ENCODE measurements around the gene IGSF21.

DNA sequence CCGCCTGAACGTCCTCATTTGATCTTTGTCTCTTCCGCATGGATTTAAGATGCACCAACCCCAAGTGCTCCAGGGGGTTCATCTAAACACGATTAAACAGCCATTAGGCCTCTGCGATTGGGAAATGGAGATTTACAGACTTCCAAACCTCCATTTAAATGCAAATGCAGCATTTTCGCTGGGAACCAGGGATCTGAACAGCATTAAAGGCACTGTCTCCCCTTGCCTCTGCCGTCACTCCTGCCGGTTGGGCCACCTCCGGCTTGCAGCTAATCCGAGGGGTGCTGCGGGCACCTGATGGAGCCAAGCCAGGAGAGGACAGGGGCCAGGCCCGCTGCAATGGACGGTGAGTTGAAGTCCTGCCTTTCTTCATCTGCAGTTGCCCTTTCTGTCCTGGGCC, 302.8 kb downstream of the IGSF21 start:
- TF ChIP-seq ZNF8 (CRISPR knock-in tag; IDR thresholded peaks at IDR 0.05): no peak
- no peak for TF ChIP-seq RARB (CRISPR knock-in tag; IDR thresholded peaks at IDR 0.05)
- TF ChIP-seq ZFP3 (CRISPR knock-in tag; IDR thresholded peaks at IDR 0.05): no peak
- TF ChIP-seq, protein P1, sequence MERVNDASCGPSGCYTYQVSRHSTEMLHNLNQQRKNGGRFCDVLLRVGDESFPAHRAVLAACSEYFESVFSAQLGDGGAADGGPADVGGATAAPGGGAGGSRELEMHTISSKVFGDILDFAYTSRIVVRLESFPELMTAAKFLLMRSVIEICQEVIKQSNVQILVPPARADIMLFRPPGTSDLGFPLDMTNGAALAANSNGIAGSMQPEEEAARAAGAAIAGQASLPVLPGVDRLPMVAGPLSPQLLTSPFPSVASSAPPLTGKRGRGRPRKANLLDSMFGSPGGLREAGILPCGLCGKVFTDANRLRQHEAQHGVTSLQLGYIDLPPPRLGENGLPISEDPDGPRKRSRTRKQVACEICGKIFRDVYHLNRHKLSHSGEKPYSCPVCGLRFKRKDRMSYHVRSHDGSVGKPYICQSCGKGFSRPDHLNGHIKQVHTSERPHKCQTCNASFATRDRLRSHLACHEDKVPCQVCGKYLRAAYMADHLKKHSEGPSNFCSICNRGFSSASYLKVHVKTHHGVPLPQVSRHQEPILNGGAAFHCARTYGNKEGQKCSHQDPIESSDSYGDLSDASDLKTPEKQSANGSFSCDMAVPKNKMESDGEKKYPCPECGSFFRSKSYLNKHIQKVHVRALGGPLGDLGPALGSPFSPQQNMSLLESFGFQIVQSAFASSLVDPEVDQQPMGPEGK (CRISPR knock-in tag; IDR thresholded peaks at IDR 0.05; ENCODE audit: borderline replicate concordance): no peak
- TF ChIP-seq, protein P2, sequence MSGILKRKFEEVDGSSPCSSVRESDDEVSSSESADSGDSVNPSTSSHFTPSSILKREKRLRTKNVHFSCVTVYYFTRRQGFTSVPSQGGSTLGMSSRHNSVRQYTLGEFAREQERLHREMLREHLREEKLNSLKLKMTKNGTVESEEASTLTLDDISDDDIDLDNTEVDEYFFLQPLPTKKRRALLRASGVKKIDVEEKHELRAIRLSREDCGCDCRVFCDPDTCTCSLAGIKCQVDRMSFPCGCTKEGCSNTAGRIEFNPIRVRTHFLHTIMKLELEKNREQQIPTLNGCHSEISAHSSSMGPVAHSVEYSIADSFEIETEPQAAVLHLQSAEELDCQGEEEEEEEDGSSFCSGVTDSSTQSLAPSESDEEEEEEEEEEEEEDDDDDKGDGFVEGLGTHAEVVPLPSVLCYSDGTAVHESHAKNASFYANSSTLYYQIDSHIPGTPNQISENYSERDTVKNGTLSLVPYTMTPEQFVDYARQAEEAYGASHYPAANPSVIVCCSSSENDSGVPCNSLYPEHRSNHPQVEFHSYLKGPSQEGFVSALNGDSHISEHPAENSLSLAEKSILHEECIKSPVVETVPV (CRISPR knock-in tag; IDR thresholded peaks at IDR 0.05): no peak
- no peak for TF ChIP-seq TCF4 (CRISPR knock-in tag; IDR thresholded peaks at IDR 0.05; ENCODE audit: borderline replicate concordance)
- no peak for TF ChIP-seq CSDC2 (CRISPR knock-in tag; IDR thresholded peaks at IDR 0.05)
- no peak for TF ChIP-seq ESRRG (CRISPR knock-in tag; IDR thresholded peaks at IDR 0.05)
- TF ChIP-seq, protein P3, sequence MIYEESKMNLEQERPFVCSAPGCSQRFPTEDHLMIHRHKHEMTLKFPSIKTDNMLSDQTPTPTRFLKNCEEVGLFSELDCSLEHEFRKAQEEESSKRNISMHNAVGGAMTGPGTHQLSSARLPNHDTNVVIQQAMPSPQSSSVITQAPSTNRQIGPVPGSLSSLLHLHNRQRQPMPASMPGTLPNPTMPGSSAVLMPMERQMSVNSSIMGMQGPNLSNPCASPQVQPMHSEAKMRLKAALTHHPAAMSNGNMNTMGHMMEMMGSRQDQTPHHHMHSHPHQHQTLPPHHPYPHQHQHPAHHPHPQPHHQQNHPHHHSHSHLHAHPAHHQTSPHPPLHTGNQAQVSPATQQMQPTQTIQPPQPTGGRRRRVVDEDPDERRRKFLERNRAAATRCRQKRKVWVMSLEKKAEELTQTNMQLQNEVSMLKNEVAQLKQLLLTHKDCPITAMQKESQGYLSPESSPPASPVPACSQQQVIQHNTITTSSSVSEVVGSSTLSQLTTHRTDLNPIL (CRISPR knock-in tag; IDR thresholded peaks at IDR 0.05; ENCODE audit: low read depth): no peak
- no peak for TF ChIP-seq GLIS3 (CRISPR knock-in tag; IDR thresholded peaks at IDR 0.05)
- no peak for TF ChIP-seq PPARA (CRISPR knock-in tag; IDR thresholded peaks at IDR 0.05; ENCODE audit: borderline replicate concordance)
- TF ChIP-seq ZNF565 (CRISPR knock-in tag; conservative IDR thresholded peaks at IDR 0.05; ENCODE audit: low read depth): no peak
- no peak for TF ChIP-seq BACH2 (CRISPR knock-in tag; IDR thresholded peaks at IDR 0.05; ENCODE audit: borderline replicate concordance)
- TF ChIP-seq ZNF70 (CRISPR knock-in tag; IDR thresholded peaks at IDR 0.05): no peak

Measured in SK-N-SH treated with all-trans-retinoic acid at 6 μM for 48 hours (cell line).